CD4-positive, CD25-positive, alpha-beta regulatory T cell (primary cell): Measurements from ENCODE around the gene ARSB. TPM values are rescaled to one million over a fixed set of nuclear protein-coding genes. Genes with fewer than 3 reads are reported as not detected.

ENCODE experiments used
- ATAC-seq, 2 donors: fragments of 150-1000 bp; cut with Tn5 transposase; one replicate each; pipeline ENCODE4 v1.10.0; 2021; ENCODE audit warnings: low read depth in 2 of 2, moderate number of reproducible peaks in 2 of 2, moderate library complexity in 1 of 2
- DNase-seq, 3 donors: peaks; one replicate each; pipeline versions ENCODE4 v3.0.0 to v3.0.0-alpha.2; 2012 to 2022; ENCODE audit warnings: mixed read lengths in 1 of 3
- H3K27ac ChIP-seq: one replicate; pipeline ENCODE4 v1.7.0; 2013; ENCODE audit warnings: mild to moderate bottlenecking, low read length; ENCODE audit not compliant: insufficient read depth, poor library complexity, severe bottlenecking
- H3K27me3 ChIP-seq: one replicate; pipeline ENCODE4 v1.7.0; 2013; ENCODE audit warnings: low read length; ENCODE audit not compliant: control insufficient read depth, insufficient read depth
- H3K36me3 ChIP-seq: one replicate; pipeline ENCODE4 v1.7.0; 2013; ENCODE audit warnings: mild to moderate bottlenecking, low read length, moderate library complexity; ENCODE audit not compliant: control insufficient read depth, insufficient read depth
- H3K4me1 ChIP-seq: 2 replicates; pipeline ENCODE4 v1.7.0; 2013; ENCODE audit warnings: mild to moderate bottlenecking, low read length; ENCODE audit not compliant: insufficient read depth, control insufficient read depth, poor library complexity, severe bottlenecking
- H3K4me3 ChIP-seq: one replicate; pipeline ENCODE4 v1.7.0; 2013; ENCODE audit warnings: low read depth, mild to moderate bottlenecking, low read length, moderate library complexity
- H3K9me3 ChIP-seq, 2 experiments: 1 replicate in 1 of 2; 2 replicates in 1 of 2; pipeline ENCODE4 v1.7.0; 2013; ENCODE audit warnings: low read length in 2 of 2, mild to moderate bottlenecking in 1 of 2, moderate library complexity in 1 of 2; ENCODE audit not compliant: control insufficient read depth in 2 of 2
- H3K27ac Mint-ChIP-seq, 3 donors: one replicate each; pipeline ENCODE4 v1.8.0; 2020 to 2022; ENCODE audit warnings: mild to moderate bottlenecking in 3 of 3, mixed read lengths in 3 of 3, moderate library complexity in 2 of 3
- H3K27me3 Mint-ChIP-seq: one replicate; pipeline ENCODE4 v1.8.0; 2022; ENCODE audit warnings: mild to moderate bottlenecking, mixed read lengths
- H3K36me3 Mint-ChIP-seq: one replicate; pipeline ENCODE4 v1.8.0; 2020; ENCODE audit warnings: mixed read lengths
- H3K4me1 Mint-ChIP-seq, 4 donors: one replicate each; pipeline ENCODE4 v1.8.0; 2020 to 2022; ENCODE audit warnings: mixed read lengths in 4 of 4, mild to moderate bottlenecking in 1 of 4
- H3K4me3 Mint-ChIP-seq, 4 donors: one replicate each; pipeline ENCODE4 v1.8.0; 2020 to 2022; ENCODE audit warnings: mild to moderate bottlenecking in 4 of 4, mixed read lengths in 4 of 4, moderate library complexity in 3 of 4
- H3K9me3 Mint-ChIP-seq, 7 donors: one replicate each; pipeline ENCODE4 v1.8.0; 2020 to 2022; ENCODE audit warnings: mixed read lengths in 7 of 7, mild to moderate bottlenecking in 3 of 7, moderate library complexity in 2 of 7
- polyA plus RNA-seq, 4 donors: library from polyadenylated mRNA; unstranded; fragments of 300-500 nt; fragmentation: Illumina TruSeq; gene quantifications; one replicate each; pipeline ENCODE4 v1.2.3, GENCODE V29; 2021
- total RNA-seq: library from RNA; stranded (reverse); gene quantifications from one replicate; pipeline ENCODE4 v1.2.3, GENCODE V29; 2022

ARSB gene
- total and polyA plus RNA-seq, 5 donors from 2014 or later = 3.4 to 6.5 (median 4.4) TPM

DNA sequence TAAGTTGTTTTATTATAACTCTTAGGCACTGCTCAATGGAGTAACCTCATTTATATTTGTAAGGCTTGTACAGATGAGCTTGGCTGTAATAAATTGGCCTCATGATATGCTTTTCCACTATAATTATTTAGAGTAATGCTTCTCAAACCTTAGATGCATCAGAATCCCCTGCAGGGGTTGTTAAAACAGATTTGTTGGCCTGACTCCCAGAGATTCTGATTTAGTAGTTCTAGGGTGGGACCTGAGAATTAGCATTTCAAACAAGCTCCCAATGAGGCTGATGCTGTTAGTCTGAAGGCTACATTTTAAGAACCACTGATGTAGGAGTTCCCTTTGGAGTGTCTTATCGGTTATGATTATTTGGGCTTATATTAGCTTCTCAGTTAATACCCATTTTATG is 38.2 kb upstream of the ARSB start:
- H3K9me3 ChIP-seq = no peaks in the 10 kb centered on the region
- ATAC-seq = no peak
- Mint-ChIP-seq H3K4me1 (peaks cover 0 to 11% (median 8%) of the 10 kb centered on the region in 4 donors), H3K36me3 (no peaks in the 10 kb centered on the region), H3K27me3 (peaks cover 70% of the 10 kb centered on the region), H3K9me3 (no peaks in the 10 kb centered on the region), H3K27ac (no peak overlapping the region), H3K4me3 (no peak overlapping the region)
- no peak overlapping the region for H3K4me3 ChIP-seq
- no peaks in the 10 kb centered on the region for H3K36me3 ChIP-seq
- no peak overlapping the region for H3K27ac ChIP-seq
- DNase-seq = no peak
- H3K4me1 ChIP-seq = peaks cover 4% of the 10 kb centered on the region
- peaks cover 20% of the 10 kb centered on the region for H3K27me3 ChIP-seq

DNA sequence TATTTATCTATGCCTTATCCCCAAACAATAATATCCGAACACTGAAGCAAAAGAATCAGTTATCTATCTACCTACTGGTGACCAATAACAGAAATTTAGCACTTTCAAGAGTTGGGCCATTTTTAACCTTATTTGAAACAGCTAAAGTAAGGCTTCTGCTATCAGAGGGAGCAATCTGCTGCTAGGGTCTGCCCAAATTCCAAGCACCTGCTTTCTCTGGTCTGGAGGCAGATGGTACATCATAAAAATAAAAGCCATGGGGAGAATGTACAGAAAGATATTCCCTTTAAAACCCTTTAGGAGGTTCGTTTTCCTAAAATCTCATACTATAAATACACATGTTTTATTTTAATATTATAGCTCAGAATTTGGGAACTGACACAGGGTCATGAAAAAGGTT is 37.7 kb upstream of the ARSB start:
- H3K36me3 ChIP-seq = no peaks in the 10 kb centered on the region
- H3K27me3 Mint-ChIP-seq = peaks cover 70% of the 10 kb centered on the region
- H3K4me1 Mint-ChIP-seq = peaks cover 0 to 11% (median 8%) of the 10 kb centered on the region in 4 donors
- H3K27ac Mint-ChIP-seq = no peak overlapping the region
- H3K27ac ChIP-seq = no peak overlapping the region
- H3K4me3 ChIP-seq = no peak overlapping the region
- H3K9me3 Mint-ChIP-seq = no peaks in the 10 kb centered on the region
- no peaks in the 10 kb centered on the region for H3K9me3 ChIP-seq
- H3K4me1 ChIP-seq = peaks cover 4% of the 10 kb centered on the region
- DNase-seq (no peak), ATAC-seq (no peak)
- H3K4me3 Mint-ChIP-seq = no peak overlapping the region
- no peaks in the 10 kb centered on the region for H3K36me3 Mint-ChIP-seq
- H3K27me3 ChIP-seq = peaks cover 20% of the 10 kb centered on the region

DNA sequence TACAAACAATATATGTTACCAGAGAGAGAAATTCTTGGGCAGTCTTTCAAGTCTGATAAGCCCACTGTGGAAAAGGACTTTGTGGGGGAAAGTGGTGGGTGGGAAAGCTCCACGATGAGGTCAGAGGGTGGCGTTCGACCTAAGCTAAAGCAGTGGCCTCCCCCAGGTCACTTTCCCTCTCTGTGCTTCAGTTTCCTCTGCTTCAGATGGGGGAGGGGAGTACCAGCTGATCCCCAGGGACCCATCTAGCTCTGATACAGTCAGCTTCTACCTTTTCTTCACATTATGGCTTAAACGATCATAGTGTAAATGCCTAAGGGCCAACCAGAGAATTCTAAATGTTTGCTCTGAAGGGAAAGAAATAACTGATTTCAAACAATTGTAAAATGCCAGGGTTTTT is 36.6 kb upstream of the ARSB start:
- H3K36me3 Mint-ChIP-seq = no peaks in the 10 kb centered on the region
- Histone ChIP-seq H3K4me3 (no peak overlapping the region), H3K27me3 (peaks cover 24% of the 10 kb centered on the region), H3K27ac (no peak overlapping the region), H3K4me1 (peaks cover 4% of the 10 kb centered on the region), H3K9me3 (no peaks in the 10 kb centered on the region), H3K36me3 (no peaks in the 10 kb centered on the region)
- no peak overlapping the region for H3K4me3 Mint-ChIP-seq
- no peak overlapping the region for H3K27ac Mint-ChIP-seq
- ATAC-seq (no peak), DNase-seq (no peak)
- H3K9me3 Mint-ChIP-seq = no peaks in the 10 kb centered on the region
- peaks cover 0 to 11% (median 8%) of the 10 kb centered on the region in 4 donors for H3K4me1 Mint-ChIP-seq
- peaks cover 75% of the 10 kb centered on the region for H3K27me3 Mint-ChIP-seq

DNA sequence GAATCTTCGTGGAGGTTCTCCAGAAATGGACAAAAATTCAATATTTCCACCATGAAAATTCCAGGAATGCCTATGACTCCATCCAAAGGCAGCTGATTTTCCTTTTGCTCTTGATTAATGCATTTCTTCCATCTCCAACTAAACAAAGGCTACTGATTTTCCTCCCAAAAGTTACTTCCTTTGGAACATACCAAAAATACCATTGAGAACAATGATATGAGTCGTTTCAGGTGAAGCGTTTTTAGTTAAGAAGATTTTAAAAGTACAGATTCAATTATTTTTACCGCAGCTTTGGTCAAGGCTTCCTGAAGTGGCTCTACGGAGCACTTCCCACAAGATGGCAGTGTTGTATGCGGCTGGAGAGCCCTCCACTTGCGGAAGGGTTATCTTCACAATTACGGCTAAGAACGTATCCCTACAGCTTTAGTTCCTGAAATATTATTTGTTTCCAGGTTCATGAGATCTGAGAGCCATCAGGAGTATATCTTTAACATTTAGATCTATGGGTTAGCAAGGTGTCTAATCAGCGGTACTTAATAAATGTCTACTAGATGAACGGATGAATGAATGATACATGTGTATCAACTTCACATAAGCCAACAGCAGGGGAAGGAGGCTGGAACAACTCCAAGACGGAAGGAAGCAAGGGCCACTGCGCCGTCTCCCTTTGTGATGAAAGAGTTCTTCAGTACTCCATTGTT is 35.9 kb upstream of the ARSB start:
- Mint-ChIP-seq H3K27me3 (peaks cover 80% of the 10 kb centered on the region), H3K4me1 (peaks cover 0 to 11% (median 8%) of the 10 kb centered on the region in 4 donors), H3K36me3 (no peaks in the 10 kb centered on the region), H3K27ac (no peak overlapping the region), H3K9me3 (no peaks in the 10 kb centered on the region), H3K4me3 (no peak overlapping the region)
- DNase-seq (peak; percentile 6 to 62 (median 21)), ATAC-seq (peak; percentile 34 to 43)
- Histone ChIP-seq H3K4me3 (no peak overlapping the region), H3K36me3 (no peaks in the 10 kb centered on the region), H3K4me1 (peaks cover 4% of the 10 kb centered on the region), H3K27ac (no peak overlapping the region), H3K9me3 (no peaks in the 10 kb centered on the region), H3K27me3 (peaks cover 26% of the 10 kb centered on the region)

DNA sequence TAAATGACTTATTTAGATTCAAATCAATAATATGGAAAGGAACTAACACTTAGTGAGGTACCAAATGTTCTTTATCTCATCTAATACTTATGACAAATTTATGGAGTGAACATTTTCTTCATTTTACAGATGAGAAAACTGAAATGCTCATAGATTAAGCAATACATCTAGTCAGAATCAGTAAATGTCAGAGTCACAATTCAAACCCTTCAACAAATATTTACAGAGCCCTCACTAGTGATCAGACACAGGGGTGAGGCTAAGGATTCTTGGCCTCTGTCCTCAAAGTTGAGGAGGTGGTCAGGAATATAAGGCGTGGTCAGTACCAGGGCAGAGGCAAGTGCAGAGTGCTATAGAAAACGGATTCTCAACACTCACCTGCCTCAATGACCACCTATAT is 29.5 kb upstream of the ARSB start:
- Mint-ChIP-seq H3K4me1 (no peaks in the 10 kb centered on the region), H3K4me3 (no peak overlapping the region), H3K36me3 (no peaks in the 10 kb centered on the region), H3K27me3 (peaks cover 64% of the 10 kb centered on the region), H3K27ac (no peak overlapping the region), H3K9me3 (peaks cover 0 to 12% (median 2%) of the 10 kb centered on the region in 7 donors)
- ATAC-seq (no peak), DNase-seq (no peak)
- Histone ChIP-seq H3K27ac (no peak overlapping the region), H3K4me1 (no peaks in the 10 kb centered on the region), H3K4me3 (no peak overlapping the region), H3K36me3 (no peaks in the 10 kb centered on the region), H3K9me3 (peaks cover 0 to 4% of the 10 kb centered on the region in 2 experiments), H3K27me3 (peaks cover 18% of the 10 kb centered on the region)

DNA sequence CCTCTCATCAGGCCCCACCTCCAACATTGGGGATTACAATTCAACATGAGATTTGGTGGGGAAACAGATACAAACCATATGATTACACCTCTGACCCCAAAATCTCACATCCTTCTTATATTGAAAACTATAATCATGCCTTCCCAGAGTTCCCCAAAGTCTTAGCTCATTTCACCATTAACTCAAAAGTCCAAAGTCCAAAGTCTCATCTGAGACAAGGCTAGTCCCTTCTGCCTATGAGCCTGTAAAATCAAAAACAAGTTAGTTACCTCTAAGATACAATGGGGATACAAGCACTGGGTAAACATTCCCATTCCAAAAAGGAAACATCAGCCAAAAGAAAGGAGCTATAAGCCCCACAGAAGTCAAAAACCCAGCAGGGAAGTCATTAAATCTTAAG is 26.8 kb upstream of the ARSB start:
- Histone ChIP-seq H3K4me3 (no peak overlapping the region), H3K27ac (no peak overlapping the region), H3K27me3 (peaks cover 14% of the 10 kb centered on the region), H3K4me1 (no peaks in the 10 kb centered on the region), H3K9me3 (peaks cover 0 to 4% of the 10 kb centered on the region in 2 experiments), H3K36me3 (no peaks in the 10 kb centered on the region)
- no peak for DNase-seq
- Mint-ChIP-seq H3K27me3 (peaks cover 56% of the 10 kb centered on the region), H3K4me1 (no peaks in the 10 kb centered on the region), H3K9me3 (peaks cover 0 to 12% (median 2%) of the 10 kb centered on the region in 7 donors), H3K4me3 (no peak overlapping the region), H3K36me3 (no peaks in the 10 kb centered on the region), H3K27ac (no peak overlapping the region)
- no peak for ATAC-seq

DNA sequence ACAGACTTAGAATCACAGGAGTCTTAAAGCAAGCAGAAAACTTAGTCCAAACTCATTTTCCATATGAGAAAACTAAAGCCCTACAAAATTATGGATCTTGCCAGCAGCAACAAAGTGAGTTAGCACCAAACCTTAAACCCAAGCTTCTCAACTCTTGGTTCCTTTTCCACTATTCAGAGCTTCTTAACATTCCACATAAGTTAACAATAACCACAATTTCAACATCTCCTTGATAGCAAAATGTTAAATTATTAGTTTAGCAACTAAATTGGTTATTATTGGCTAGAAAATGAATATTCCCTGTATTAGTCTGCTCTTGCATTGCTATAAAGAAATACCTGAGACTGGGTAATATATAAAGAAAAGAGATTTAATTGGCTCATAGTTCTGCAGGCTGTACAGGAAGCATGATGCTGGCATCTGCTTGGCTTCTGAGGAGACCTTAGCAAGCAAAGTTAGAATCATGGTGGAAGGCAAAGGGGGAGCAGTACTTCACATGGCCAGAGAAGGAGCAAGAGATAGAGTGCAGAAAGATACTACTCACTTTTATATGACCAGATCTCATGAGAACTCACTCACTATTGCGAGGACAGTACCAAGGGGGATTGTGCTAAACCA is 26.2 kb upstream of the ARSB start:
- no peaks in the 10 kb centered on the region for H3K36me3 ChIP-seq
- no peaks in the 10 kb centered on the region for H3K4me1 Mint-ChIP-seq
- H3K9me3 Mint-ChIP-seq = peaks cover 0 to 12% (median 2%) of the 10 kb centered on the region in 7 donors
- H3K4me3 ChIP-seq = no peak overlapping the region
- H3K27me3 ChIP-seq = peaks cover 15% of the 10 kb centered on the region
- no peak overlapping the region for H3K4me3 Mint-ChIP-seq
- no peak overlapping the region for H3K27ac ChIP-seq
- H3K9me3 ChIP-seq = peaks cover 0 to 4% of the 10 kb centered on the region in 2 experiments
- ATAC-seq (no peak), DNase-seq (peak in 1 of 3 donors; percentile 16)
- H3K27me3 Mint-ChIP-seq = peaks cover 56% of the 10 kb centered on the region
- no peak overlapping the region for H3K27ac Mint-ChIP-seq
- no peaks in the 10 kb centered on the region for H3K4me1 ChIP-seq
- no peaks in the 10 kb centered on the region for H3K36me3 Mint-ChIP-seq

DNA sequence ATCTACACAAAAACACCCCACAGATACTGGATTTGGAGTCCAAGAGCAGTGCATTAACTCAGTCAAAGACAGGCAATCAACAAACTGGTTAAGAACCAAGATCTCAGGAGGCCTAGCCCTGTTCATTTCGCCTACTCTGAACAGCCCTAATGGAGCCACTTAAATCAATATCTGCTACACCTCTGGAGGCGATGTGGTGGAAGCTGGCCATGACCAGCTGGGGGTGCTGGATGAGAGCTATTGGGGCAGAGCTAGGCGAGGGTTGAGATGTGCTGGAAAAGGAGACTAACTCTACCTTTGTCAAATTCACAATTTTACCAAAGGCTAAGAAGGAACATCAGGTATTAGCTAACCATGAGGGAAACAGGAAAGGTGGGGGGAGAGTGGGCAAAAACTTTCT is 23.3 kb upstream of the ARSB start:
- Mint-ChIP-seq H3K4me1 (no peaks in the 10 kb centered on the region), H3K9me3 (peaks cover 0 to 8% (median 4%) of the 10 kb centered on the region in 7 donors), H3K36me3 (no peaks in the 10 kb centered on the region), H3K27ac (no peak overlapping the region), H3K27me3 (peaks cover 53% of the 10 kb centered on the region), H3K4me3 (no peak overlapping the region)
- peaks cover 12% of the 10 kb centered on the region for H3K27me3 ChIP-seq
- DNase-seq (no peak), ATAC-seq (no peak)
- no peaks in the 10 kb centered on the region for H3K36me3 ChIP-seq
- H3K4me1 ChIP-seq = no peaks in the 10 kb centered on the region
- H3K9me3 ChIP-seq = peaks cover 0 to 4% of the 10 kb centered on the region in 2 experiments
- H3K27ac ChIP-seq = no peak overlapping the region
- no peak overlapping the region for H3K4me3 ChIP-seq
